Esophagus squamous epithelium (tissue), 5 donors: ENCODE data around the gene GPC6. TPM values are rescaled to one million over a fixed set of nuclear protein-coding genes. Genes with fewer than 3 reads are reported as not detected.

Source experiments
- DNase-seq: peaks from one replicate; lab custom pipeline; 2025; lab: John Stamatoyannopoulos, UW
- H3K27ac ChIP-seq, 4 donors: fragments of 200-600 bp; sonication (generic); one replicate each; pipeline ENCODE4 v1.5.1; 2016 to 2019; ENCODE audit warnings: mild to moderate bottlenecking in 1 of 4
- H3K27me3 ChIP-seq, 4 donors: fragments of 200-600 bp; sonication (generic); 1 replicate in 3 of 4; 2 replicates in 1 of 4; pipeline versions ENCODE4 v1.5.1 to v1.6.0; 2017 to 2021; ENCODE audit warnings: antibody characterized with exemption in 1 of 4
- H3K36me3 ChIP-seq, 3 donors: fragments of 200-600 bp; sonication (generic); one replicate each; pipeline ENCODE4 v1.5.1; 2016 to 2019
- H3K4me1 ChIP-seq, 3 donors: fragments of 200-600 bp; sonication (generic); one replicate each; pipeline ENCODE4 v1.5.1; 2017 to 2019
- H3K4me3 ChIP-seq, 4 donors: fragments of 200-600 bp; sonication (generic); 1 replicate in 3 of 4; 2 replicates in 1 of 4; pipeline ENCODE4 v1.5.1; 2016 to 2019; ENCODE audit warnings: mild to moderate bottlenecking in 2 of 4, moderate library complexity in 1 of 4
- H3K9me3 ChIP-seq, 3 donors: fragments of 200-600 bp; sonication (generic); one replicate each; pipeline ENCODE4 v1.5.1; 2016 to 2019
- POLR2A ChIP-seq, 4 donors: fragments of 450-650 bp; IDR thresholded peaks; one replicate each; pipeline ENCODE4 v1.6.1; 2017; ENCODE audit warnings: antibody characterized with exemption in 4 of 4, mild to moderate bottlenecking in 4 of 4, moderate library complexity in 3 of 4
- WGBS, 2 donors: methylation state at CpG; one replicate each; pipeline ENCODE4 v1.1.5; 2018; 5-methylcytosine and 5-hydroxymethylcytosine counted together
- intact Hi-C: fragments of 100-400 bp; cut with DNase I; formaldehyde crosslinking; loops from one replicate; pipeline ENCODE4 v1.15.0; 2022
- total RNA-seq, 4 donors: library from RNA; depleted of rRNA; stranded (reverse); fragments of >200 nt; gene quantifications; one replicate each; pipeline ENCODE4 v1.1.0, GENCODE V29; 2016
- TF ChIP-seq, protein P1 (sequence below), 6 experiments: fragments of 450-650 bp in 4 of 6; fragments of 200-600 bp in 2 of 6; sonication (generic) in 2 of 6; IDR thresholded peaks; one replicate each; pipeline ENCODE4 v1.5.1; 2016 to 2019; ENCODE audit warnings: antibody characterized with exemption in 6 of 6, mild to moderate bottlenecking in 4 of 6, moderate library complexity in 4 of 6
- donor health status: DM: yes; HTN: yes; CAD: no.

The GPC6 gene
- total RNA-seq, 4 donors from 2014 or later, result 0.57 to 8.6 (median 2.6) TPM

DNA sequence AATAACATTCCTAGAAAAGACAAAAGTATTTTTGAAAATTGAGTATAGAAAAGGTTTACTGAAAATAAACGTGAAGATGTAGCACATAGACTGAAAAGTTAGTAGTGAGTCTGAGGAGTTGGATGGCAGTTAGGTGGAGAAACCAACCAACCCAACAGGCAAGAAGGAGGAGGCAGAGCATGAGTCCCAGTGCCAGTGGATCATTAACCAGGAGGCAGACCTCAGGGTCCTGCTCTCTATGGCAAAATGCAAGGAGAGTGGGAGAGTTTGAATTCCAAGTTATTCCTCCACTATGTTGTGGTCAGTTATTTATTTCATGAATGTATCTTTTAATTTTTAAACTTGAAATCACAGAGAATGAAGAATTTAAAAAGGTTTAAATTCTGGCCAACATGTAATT, 446.4 kb downstream of the GPC6 start:
- Histone ChIP-seq H3K4me1 (no peaks in the 10 kb centered on the region), H3K27me3 (no peaks in the 10 kb centered on the region), H3K36me3 (no peaks in the 10 kb centered on the region), H3K4me3 (no peak overlapping the region), H3K27ac (no peak overlapping the region), H3K9me3 (no peaks in the 10 kb centered on the region)
- no peak for DNase-seq
- intact Hi-C loops, result no loop called here
- WGBS, 2 donors, result 63 to 73% methylated on average over 1 of the region's 1 CpG
- TF ChIP-seq, protein P1, sequence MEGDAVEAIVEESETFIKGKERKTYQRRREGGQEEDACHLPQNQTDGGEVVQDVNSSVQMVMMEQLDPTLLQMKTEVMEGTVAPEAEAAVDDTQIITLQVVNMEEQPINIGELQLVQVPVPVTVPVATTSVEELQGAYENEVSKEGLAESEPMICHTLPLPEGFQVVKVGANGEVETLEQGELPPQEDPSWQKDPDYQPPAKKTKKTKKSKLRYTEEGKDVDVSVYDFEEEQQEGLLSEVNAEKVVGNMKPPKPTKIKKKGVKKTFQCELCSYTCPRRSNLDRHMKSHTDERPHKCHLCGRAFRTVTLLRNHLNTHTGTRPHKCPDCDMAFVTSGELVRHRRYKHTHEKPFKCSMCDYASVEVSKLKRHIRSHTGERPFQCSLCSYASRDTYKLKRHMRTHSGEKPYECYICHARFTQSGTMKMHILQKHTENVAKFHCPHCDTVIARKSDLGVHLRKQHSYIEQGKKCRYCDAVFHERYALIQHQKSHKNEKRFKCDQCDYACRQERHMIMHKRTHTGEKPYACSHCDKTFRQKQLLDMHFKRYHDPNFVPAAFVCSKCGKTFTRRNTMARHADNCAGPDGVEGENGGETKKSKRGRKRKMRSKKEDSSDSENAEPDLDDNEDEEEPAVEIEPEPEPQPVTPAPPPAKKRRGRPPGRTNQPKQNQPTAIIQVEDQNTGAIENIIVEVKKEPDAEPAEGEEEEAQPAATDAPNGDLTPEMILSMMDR (IDR thresholded peaks at IDR 0.05), result no peak
- no peak for TF ChIP-seq POLR2A (IDR thresholded peaks at IDR 0.05)

DNA sequence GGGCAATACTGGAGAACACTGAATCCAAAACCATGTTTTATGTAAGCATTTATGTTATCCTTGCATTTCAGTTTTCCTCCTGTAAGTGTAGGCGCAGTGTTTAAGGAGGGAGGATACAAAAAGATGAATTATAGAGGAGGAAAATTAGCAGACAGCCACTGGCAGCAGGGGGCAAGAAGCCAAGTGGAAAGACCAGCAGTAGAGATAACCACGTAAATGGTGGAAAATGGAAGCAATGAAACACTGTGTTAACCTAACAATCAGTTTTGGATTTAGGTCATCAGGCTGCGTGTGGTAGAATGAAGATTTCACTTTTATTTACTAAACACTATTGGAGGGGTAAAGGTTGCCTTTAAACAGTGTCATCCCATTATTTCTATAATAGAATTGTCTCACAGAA, 447.3 kb downstream of the GPC6 start:
- Histone ChIP-seq H3K4me1 (no peaks in the 10 kb centered on the region), H3K4me3 (no peak overlapping the region), H3K36me3 (no peaks in the 10 kb centered on the region), H3K27ac (no peak overlapping the region), H3K9me3 (no peaks in the 10 kb centered on the region), H3K27me3 (no peaks in the 10 kb centered on the region)
- no peak for TF ChIP-seq POLR2A (IDR thresholded peaks at IDR 0.05)
- TF ChIP-seq, protein P1 (IDR thresholded peaks at IDR 0.05), result no peak
- 71 to 83% methylated on average over 3 of the region's 3 CpGs for WGBS, 2 donors
- DNase-seq, result no peak
- intact Hi-C loops, result no loop called here

DNA sequence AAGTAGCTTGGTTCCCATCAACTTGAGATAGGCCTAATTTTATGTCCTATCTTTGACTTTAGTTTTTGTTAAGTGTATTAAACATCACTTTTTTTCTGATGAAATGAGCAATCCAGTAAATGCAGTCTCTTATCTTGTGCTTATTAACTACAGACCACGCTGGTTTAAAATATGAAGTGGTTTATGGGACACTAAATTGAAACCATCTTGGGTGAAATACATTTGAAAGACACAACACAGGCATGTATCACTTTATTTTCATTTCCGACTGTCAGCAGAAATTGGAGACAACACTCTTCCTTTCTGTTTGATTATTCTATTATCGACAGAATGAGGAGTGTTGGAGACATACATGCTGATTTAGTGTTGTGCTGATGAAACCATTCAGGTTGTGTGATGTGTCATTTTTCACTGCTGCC, 447.7 kb downstream of the GPC6 start:
- no peaks in the 10 kb centered on the region for H3K9me3 ChIP-seq
- DNase-seq, result no peak
- intact Hi-C loops, result no loop called here
- no peak for TF ChIP-seq POLR2A (IDR thresholded peaks at IDR 0.05)
- TF ChIP-seq, protein P1 (IDR thresholded peaks at IDR 0.05), result no peak
- WGBS, 2 donors, result 42 to 44% methylated on average over 3 of the region's 3 CpGs
- no peaks in the 10 kb centered on the region for H3K4me1 ChIP-seq
- no peaks in the 10 kb centered on the region for H3K36me3 ChIP-seq
- H3K4me3 ChIP-seq, result no peak overlapping the region
- no peak overlapping the region for H3K27ac ChIP-seq
- no peaks in the 10 kb centered on the region for H3K27me3 ChIP-seq

DNA sequence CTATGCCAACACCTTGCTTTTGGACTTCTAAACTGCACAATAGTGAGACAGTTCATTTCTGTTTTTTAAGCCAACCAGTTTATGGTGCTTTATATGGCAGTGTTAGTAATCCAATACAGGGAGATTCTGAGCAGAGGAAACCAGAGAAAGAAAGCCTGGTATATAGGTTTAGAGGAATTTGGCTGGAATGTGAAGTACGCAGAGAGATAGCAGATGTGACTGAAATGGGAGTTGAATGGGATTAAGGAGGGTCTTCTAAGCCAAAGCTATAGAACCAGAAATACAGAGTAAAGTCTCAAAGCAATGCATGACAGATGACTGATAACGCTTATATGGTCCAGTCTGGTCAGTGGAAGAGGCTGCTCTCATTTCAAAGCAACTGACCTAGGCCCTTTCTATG, 453.7 kb downstream of the GPC6 start:
- Histone ChIP-seq H3K27ac (no peak overlapping the region), H3K9me3 (no peaks in the 10 kb centered on the region), H3K4me1 (no peaks in the 10 kb centered on the region), H3K36me3 (no peaks in the 10 kb centered on the region), H3K4me3 (no peak overlapping the region), H3K27me3 (no peaks in the 10 kb centered on the region)
- no peak for DNase-seq
- TF ChIP-seq POLR2A (IDR thresholded peaks at IDR 0.05), result no peak
- TF ChIP-seq, protein P1 (IDR thresholded peaks at IDR 0.05), result no peak
- intact Hi-C loops, result no loop called here
- WGBS, 2 donors, result 75 to 80% methylated on average over 2 of the region's 2 CpGs

DNA sequence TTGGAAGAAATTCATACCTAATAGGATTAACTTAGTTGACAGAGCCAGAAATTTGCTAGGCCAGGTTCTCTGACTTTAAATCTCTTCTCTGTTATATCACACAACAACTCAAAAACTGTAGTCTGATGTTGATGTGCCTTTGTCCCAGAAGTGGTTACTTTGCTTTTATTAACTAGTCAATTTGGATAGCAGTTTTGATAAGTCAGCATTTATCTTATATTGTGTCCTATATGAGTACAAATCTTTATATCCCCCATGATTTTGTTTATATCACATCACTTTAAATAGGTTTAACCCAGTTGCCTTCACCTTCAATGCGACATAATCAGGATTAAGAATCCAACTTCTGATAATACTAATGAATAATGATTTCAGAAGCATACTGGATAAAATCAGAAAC, 459.3 kb downstream of the GPC6 start:
- no peak overlapping the region for H3K4me3 ChIP-seq
- no peaks in the 10 kb centered on the region for H3K4me1 ChIP-seq
- H3K36me3 ChIP-seq, result no peaks in the 10 kb centered on the region
- DNase-seq, result no peak
- no peaks in the 10 kb centered on the region for H3K9me3 ChIP-seq
- TF ChIP-seq, protein P1 (IDR thresholded peaks at IDR 0.05), result no peak
- no peaks in the 10 kb centered on the region for H3K27me3 ChIP-seq
- no peak overlapping the region for H3K27ac ChIP-seq
- intact Hi-C loops, result no loop called here
- 95 to 100% methylated on average over 1 of the region's 1 CpG for WGBS, 2 donors
